ENCODE measurements around the gene LPCAT1. TPM values are rescaled to one million over a fixed set of nuclear protein-coding genes. Genes with fewer than 3 reads are reported as not detected.

LPCAT1 gene
- total and polyA plus RNA-seq, 2 experiments from 2014 or later = 78.0 to 255 TPM

DNA sequence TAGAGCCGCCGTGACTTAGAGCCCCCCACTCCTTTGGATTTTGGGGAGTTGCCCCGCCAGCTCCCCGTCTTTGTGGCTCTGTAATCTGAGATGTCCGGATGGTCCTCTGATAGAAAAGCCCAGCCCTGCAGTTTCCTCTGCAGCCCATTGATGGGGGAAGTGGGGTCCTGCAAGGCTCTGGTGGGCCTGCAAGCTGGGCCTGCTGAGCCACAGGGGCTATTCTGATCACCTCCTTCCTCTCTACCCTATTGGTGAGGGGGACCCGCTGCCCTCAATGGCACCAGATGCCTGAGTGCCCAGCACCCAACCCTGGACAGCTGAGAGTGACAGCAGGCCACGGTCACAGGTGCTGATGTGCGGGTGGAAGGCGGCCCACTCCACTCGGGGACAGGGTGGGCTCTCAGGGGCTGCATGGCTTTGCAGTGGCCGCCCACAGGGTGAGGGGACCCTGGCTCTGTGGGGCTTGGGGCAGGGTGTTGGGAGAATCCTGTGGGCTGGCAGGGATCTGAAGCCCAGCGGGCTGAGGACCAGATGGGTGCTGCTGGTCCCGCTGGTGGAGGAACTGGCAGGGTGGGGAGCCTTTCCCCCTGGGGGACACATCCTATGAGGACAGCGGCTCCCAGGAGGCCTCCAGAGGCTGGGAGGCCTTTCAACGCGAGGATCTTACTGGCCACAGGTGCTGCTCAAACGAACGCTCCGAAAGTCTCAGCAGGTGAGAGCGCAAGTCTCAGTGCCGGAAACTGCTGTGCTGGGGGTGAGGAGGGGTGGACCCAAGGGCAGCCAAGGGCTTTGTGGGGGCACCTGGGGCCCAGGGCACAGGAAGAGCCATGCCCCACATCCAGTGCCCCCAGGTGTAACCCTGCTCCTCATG is 30.0 kb upstream of the LPCAT1 start:
- H3K4me1 ChIP-seq (ENCODE audit: insufficient read depth) = no peaks in the 10 kb centered on the region
- Mint-ChIP-seq H3K4me1 (peaks cover 3% of the 10 kb centered on the region), H3K4me3 (no peak overlapping the region), H3K36me3 (ENCODE audit: low read depth) (no peaks in the 10 kb centered on the region), H3K9me3 (no peaks in the 10 kb centered on the region), H3K27ac (no peak overlapping the region), H3K27me3 (ENCODE audit: insufficient read depth, low read depth, poor library complexity) (peaks cover 2% of the 10 kb centered on the region)
- H3K27me3 ChIP-seq (ENCODE audit: insufficient read depth) = no peaks in the 10 kb centered on the region
- H3K4me2 ChIP-seq = no peak overlapping the region
- H3K27ac ChIP-seq (ENCODE audit: low read depth) = no peak overlapping the region
- no peaks in the 10 kb centered on the region for H4K20me1 ChIP-seq (replicated peaks; ENCODE audit: insufficient read depth)
- H3K4me3 ChIP-seq = no peak overlapping the region
- H3K79me2 ChIP-seq (replicated peaks; ENCODE audit: insufficient read depth) = no peaks in the 10 kb centered on the region
- H2AFZ ChIP-seq = no peak overlapping the region
- TF ChIP-seq EZH2phosphoT487 (IDR thresholded peaks at IDR 0.05; ENCODE audit: unreplicated experiment) (no peak), CREB1 (CRISPR knock-in tag; IDR thresholded peaks at IDR 0.05; ENCODE audit: low read depth) (no peak), ZNF331 (CRISPR knock-in tag; IDR thresholded peaks at IDR 0.05; ENCODE audit: low read depth) (no peak), EZH2 (IDR thresholded peaks at IDR 0.05; ENCODE audit: low read depth, unreplicated experiment) (no peak), JUNB (IDR thresholded peaks at IDR 0.05; ENCODE audit: unreplicated experiment) (no peak), NANOG (IDR thresholded peaks at IDR 0.05; ENCODE audit: borderline replicate concordance) (no peak), POLR2AphosphoS5 (IDR thresholded peaks at IDR 0.05; ENCODE audit: low read depth) (no peak), STAT1 (IDR thresholded peaks at IDR 0.05; ENCODE audit: unreplicated experiment) (no peak), ZNF114 (CRISPR knock-in tag; IDR thresholded peaks at IDR 0.05) (no peak)
- TF ChIP-seq, protein P1, sequence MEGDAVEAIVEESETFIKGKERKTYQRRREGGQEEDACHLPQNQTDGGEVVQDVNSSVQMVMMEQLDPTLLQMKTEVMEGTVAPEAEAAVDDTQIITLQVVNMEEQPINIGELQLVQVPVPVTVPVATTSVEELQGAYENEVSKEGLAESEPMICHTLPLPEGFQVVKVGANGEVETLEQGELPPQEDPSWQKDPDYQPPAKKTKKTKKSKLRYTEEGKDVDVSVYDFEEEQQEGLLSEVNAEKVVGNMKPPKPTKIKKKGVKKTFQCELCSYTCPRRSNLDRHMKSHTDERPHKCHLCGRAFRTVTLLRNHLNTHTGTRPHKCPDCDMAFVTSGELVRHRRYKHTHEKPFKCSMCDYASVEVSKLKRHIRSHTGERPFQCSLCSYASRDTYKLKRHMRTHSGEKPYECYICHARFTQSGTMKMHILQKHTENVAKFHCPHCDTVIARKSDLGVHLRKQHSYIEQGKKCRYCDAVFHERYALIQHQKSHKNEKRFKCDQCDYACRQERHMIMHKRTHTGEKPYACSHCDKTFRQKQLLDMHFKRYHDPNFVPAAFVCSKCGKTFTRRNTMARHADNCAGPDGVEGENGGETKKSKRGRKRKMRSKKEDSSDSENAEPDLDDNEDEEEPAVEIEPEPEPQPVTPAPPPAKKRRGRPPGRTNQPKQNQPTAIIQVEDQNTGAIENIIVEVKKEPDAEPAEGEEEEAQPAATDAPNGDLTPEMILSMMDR (conservative IDR thresholded peaks at IDR 0.05; ENCODE audit: low read depth in 2 of 2) = no peak
- TF ChIP-seq, protein P2, sequence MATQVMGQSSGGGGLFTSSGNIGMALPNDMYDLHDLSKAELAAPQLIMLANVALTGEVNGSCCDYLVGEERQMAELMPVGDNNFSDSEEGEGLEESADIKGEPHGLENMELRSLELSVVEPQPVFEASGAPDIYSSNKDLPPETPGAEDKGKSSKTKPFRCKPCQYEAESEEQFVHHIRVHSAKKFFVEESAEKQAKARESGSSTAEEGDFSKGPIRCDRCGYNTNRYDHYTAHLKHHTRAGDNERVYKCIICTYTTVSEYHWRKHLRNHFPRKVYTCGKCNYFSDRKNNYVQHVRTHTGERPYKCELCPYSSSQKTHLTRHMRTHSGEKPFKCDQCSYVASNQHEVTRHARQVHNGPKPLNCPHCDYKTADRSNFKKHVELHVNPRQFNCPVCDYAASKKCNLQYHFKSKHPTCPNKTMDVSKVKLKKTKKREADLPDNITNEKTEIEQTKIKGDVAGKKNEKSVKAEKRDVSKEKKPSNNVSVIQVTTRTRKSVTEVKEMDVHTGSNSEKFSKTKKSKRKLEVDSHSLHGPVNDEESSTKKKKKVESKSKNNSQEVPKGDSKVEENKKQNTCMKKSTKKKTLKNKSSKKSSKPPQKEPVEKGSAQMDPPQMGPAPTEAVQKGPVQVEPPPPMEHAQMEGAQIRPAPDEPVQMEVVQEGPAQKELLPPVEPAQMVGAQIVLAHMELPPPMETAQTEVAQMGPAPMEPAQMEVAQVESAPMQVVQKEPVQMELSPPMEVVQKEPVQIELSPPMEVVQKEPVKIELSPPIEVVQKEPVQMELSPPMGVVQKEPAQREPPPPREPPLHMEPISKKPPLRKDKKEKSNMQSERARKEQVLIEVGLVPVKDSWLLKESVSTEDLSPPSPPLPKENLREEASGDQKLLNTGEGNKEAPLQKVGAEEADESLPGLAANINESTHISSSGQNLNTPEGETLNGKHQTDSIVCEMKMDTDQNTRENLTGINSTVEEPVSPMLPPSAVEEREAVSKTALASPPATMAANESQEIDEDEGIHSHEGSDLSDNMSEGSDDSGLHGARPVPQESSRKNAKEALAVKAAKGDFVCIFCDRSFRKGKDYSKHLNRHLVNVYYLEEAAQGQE (IDR thresholded peaks at IDR 0.05; ENCODE audit: unreplicated experiment) = no peak
- TF ChIP-seq, protein P3, sequence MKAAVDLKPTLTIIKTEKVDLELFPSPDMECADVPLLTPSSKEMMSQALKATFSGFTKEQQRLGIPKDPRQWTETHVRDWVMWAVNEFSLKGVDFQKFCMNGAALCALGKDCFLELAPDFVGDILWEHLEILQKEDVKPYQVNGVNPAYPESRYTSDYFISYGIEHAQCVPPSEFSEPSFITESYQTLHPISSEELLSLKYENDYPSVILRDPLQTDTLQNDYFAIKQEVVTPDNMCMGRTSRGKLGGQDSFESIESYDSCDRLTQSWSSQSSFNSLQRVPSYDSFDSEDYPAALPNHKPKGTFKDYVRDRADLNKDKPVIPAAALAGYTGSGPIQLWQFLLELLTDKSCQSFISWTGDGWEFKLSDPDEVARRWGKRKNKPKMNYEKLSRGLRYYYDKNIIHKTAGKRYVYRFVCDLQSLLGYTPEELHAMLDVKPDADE (IDR thresholded peaks at IDR 0.05) = no peak
- TF ChIP-seq, protein P4, sequence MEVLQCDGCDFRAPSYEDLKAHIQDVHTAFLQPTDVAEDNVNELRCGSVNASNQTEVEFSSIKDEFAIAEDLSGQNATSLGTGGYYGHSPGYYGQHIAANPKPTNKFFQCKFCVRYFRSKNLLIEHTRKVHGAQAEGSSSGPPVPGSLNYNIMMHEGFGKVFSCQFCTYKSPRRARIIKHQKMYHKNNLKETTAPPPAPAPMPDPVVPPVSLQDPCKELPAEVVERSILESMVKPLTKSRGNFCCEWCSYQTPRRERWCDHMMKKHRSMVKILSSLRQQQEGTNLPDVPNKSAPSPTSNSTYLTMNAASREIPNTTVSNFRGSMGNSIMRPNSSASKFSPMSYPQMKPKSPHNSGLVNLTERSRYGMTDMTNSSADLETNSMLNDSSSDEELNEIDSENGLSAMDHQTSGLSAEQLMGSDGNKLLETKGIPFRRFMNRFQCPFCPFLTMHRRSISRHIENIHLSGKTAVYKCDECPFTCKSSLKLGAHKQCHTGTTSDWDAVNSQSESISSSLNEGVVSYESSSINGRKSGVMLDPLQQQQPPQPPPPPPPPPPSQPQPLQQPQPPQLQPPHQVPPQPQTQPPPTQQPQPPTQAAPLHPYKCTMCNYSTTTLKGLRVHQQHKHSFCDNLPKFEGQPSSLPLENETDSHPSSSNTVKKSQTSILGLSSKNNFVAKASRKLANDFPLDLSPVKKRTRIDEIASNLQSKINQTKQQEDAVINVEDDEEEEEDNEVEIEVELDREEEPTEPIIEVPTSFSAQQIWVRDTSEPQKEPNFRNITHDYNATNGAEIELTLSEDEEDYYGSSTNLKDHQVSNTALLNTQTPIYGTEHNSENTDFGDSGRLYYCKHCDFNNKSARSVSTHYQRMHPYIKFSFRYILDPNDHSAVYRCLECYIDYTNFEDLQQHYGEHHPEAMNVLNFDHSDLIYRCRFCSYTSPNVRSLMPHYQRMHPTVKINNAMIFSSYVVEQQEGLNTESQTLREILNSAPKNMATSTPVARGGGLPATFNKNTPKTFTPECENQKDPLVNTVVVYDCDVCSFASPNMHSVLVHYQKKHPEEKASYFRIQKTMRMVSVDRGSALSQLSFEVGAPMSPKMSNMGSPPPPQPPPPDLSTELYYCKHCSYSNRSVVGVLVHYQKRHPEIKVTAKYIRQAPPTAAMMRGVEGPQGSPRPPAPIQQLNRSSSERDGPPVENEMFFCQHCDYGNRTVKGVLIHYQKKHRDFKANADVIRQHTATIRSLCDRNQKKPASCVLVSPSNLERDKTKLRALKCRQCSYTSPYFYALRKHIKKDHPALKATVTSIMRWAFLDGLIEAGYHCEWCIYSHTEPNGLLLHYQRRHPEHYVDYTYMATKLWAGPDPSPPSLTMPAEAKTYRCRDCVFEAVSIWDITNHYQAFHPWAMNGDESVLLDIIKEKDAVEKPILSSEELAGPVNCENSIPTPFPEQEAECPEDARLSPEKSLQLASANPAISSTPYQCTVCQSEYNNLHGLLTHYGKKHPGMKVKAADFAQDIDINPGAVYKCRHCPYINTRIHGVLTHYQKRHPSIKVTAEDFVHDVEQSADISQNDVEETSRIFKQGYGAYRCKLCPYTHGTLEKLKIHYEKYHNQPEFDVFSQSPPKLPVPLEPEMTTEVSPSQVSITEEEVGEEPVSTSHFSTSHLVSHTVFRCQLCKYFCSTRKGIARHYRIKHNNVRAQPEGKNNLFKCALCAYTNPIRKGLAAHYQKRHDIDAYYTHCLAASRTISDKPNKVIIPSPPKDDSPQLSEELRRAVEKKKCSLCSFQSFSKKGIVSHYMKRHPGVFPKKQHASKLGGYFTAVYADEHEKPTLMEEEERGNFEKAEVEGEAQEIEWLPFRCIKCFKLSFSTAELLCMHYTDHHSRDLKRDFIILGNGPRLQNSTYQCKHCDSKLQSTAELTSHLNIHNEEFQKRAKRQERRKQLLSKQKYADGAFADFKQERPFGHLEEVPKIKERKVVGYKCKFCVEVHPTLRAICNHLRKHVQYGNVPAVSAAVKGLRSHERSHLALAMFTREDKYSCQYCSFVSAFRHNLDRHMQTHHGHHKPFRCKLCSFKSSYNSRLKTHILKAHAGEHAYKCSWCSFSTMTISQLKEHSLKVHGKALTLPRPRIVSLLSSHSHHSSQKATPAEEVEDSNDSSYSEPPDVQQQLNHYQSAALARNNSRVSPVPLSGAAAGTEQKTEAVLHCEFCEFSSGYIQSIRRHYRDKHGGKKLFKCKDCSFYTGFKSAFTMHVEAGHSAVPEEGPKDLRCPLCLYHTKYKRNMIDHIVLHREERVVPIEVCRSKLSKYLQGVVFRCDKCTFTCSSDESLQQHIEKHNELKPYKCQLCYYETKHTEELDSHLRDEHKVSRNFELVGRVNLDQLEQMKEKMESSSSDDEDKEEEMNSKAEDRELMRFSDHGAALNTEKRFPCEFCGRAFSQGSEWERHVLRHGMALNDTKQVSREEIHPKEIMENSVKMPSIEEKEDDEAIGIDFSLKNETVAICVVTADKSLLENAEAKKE (CRISPR knock-in tag; IDR thresholded peaks at IDR 0.05) = no peak
- DNase-seq (ENCODE audit: low spot score) (no peak), ATAC-seq (no peak)
- H3K36me3 ChIP-seq (ENCODE audit: insufficient read depth) = no peaks in the 10 kb centered on the region
- no peaks in the 10 kb centered on the region for H3K9me2 ChIP-seq (ENCODE audit: insufficient read depth)
- H3F3A ChIP-seq (replicated peaks; ENCODE audit: low read depth) = no peaks in the 10 kb centered on the region

Data from GM23338 (cell line).